ENCODE results near the gene MYO15B.

MYO15B gene

GRCh38 chr17:75665981-75666380 lies 78.4 kb downstream of the MYO15B start:
- DNase-seq (ENCODE audit: low read depth in 2 of 2) = no peak

DNA sequence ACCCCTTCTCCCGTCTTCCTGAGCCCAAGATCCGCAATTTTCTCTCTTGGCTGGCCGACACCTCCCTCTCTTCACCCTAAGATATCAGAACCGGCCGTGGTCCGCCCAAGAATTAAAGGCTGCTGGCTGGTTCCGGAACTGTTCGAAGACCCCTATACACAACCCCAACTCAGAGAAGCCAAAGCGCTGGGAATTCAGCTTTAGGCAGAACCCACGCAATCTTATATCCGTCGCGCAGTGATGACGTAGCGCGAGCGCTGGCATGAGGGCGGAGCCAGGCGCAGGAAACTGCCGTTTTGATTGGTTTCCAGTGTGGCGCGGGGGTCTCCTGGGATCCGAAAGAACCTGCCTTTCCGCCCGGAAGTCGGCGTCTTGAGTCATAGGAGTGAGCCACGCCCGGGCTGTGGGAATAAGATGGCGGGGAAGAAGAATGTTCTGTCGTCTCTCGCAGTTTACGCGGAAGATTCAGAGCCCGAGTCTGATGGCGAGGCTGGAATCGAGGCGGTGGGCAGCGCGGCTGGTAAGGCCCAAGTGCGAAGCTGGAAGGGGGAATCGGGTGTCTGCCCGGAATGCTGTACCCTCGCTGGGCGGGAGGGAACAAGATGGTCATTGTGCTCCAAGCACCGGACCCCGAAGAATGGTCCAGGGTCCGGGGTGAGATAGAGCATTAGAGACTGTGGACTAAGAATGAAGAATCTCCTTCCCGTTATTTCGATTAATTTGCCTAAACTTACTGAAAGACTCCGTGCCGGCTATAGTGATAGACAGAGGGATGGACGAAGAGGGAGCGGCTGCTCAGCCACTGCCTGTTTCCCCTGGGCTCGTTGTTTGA lies 79.6 kb downstream of the MYO15B start, which contains the start of the genes RECQL5 and SAP30BP:
RECQL5 (minus strand) TSS at position 196 of the 832 bp plus-strand sequence. CDS start 597 bp downstream, outside the sequence.
SAP30BP (plus strand) TSS at position 380 of the 832 bp plus-strand sequence; CDS start at position 415, 35 bp downstream.
- peak; percentile 95 to 96 for DNase-seq (ENCODE audit: low read depth in 2 of 2)

DNA sequence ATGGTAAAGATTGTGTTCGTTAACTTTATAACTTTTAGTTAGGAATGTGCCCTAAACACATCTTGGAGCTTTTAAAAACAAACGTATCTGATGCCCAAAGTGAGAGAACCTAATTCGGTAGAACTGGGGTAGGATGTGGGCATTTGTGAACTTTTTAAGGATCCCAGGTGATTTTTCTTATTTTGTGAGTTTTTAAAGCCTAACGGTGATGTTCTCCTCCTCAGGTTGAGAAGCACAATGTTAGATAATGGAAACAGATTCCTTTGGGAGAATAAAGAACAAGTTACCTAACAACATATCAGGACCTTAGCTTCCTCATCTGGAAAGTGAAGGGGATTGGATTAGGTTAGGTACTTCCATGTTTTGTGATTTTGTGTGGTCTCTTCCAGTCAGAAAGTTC lies 80.2 kb downstream of the MYO15B start:
- no peak for DNase-seq (ENCODE audit: low read depth in 2 of 2)

GRCh38 chr17:75668489-75668888 lies 80.9 kb downstream of the MYO15B start:
- no peak for DNase-seq (ENCODE audit: low read depth in 2 of 2)

- DNase-seq (ENCODE audit: low read depth in 2 of 2) = no peak
Measured at GRCh38 chr17:75670868-75671267, 83.3 kb downstream of the MYO15B start.

DNA sequence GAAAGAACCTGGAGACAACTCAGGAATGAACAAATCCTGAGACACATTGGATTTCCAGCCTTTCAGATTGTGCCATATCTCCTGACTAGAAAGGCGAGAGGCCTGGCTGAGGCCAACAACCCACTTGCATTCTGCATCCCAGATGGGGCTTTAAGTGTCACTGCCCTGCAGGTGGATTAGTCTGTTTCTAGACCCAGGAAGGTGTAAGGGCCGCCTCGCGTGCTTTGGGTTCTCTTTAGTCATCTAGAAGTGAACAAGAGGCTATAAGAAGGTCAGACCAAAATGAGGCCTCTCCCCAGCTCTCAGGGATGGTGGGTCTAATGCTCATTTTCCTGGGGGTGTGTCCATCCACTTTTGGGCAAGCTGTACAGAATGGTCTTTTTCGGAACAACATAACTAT lies 84.4 kb downstream of the MYO15B start:
- no peak for DNase-seq (ENCODE audit: low read depth in 2 of 2)

DNA sequence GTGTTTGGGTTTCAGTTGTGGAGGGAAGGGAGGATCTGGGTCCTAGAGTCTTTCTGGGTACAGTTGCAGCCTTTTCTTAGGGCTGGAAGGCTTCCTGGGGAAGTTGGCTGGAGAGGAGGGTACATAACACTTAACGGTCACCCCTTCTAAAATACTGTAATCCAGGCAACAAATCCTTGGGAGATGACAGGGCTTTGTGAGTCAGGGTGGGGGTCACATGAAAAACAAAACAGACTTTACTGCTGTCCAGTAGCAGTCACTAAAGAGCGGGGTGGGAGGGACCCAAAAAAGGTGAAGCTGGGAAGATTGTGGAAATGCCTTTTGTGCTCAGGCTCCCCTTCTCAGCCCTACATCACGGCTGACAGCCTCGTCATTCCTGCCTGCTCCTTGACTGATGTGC lies 85.9 kb downstream of the MYO15B start:
- DNase-seq (ENCODE audit: low read depth in 2 of 2) = no peak
